ENCODE results near the gene DUSP16. TPM values are rescaled to one million over a fixed set of nuclear protein-coding genes. Genes with fewer than 3 reads are reported as not detected.
"Not testable (repeated sequence)": the region's sequence is repeated elsewhere in the genome, so short reads cannot be mapped to it uniquely, and the experiment has no call there.

DUSP16 gene
- total RNA-seq, 1 donor from 2014 or later: 19.0 TPM

- no peak for DNase-seq (ENCODE audit: extremely low read depth, low read depth, low spot score)
Measured at GRCh38 chr12:12583510-12584178, 21.0 kb upstream of the DUSP16 start.

- DNase-seq (ENCODE audit: extremely low read depth, low read depth, low spot score): no peak
Measured at GRCh38 chr12:12582895-12583303, 20.2 kb upstream of the DUSP16 start.

GRCh38 chr12:12582193-12582881 lies 19.7 kb upstream of the DUSP16 start:
- DNase-seq (ENCODE audit: extremely low read depth, low read depth, low spot score): no peak

- not testable (repeated sequence) for DNase-seq (ENCODE audit: extremely low read depth, low read depth, low spot score)
Measured at GRCh38 chr12:12580716-12581115, 18.1 kb upstream of the DUSP16 start.

GRCh38 chr12:12577786-12578185 lies 15.1 kb upstream of the DUSP16 start:
- no peak for DNase-seq (ENCODE audit: extremely low read depth, low read depth, low spot score)

GRCh38 chr12:12572659-12573058 lies 10.0 kb upstream of the DUSP16 start:
- no peak for DNase-seq (ENCODE audit: extremely low read depth, low read depth, low spot score)

GRCh38 chr12:12565971-12566370 lies 3.3 kb upstream of the DUSP16 start:
- DNase-seq (ENCODE audit: extremely low read depth, low read depth, low spot score): not testable (repeated sequence)

GRCh38 chr12:12564911-12565310 lies 2.2 kb upstream of the DUSP16 start:
- DNase-seq (ENCODE audit: extremely low read depth, low read depth, low spot score): no peak

GRCh38 chr12:12563290-12563928 lies 746 bp upstream of the DUSP16 start:
- no peak for DNase-seq (ENCODE audit: extremely low read depth, low read depth, low spot score)

GRCh38 chr12:12562016-12562483 lies 613 bp downstream of the DUSP16 start:
- no peak for DNase-seq (ENCODE audit: extremely low read depth, low read depth, low spot score)

GRCh38 chr12:12561371-12562015 lies 1.2 kb downstream of the DUSP16 start:
- no peak for DNase-seq (ENCODE audit: extremely low read depth, low read depth, low spot score)

GRCh38 chr12:12560587-12561370 lies 1.9 kb downstream of the DUSP16 start:
- DNase-seq (ENCODE audit: extremely low read depth, low read depth, low spot score): no peak

- no peak for DNase-seq (ENCODE audit: extremely low read depth, low read depth, low spot score)
Measured at GRCh38 chr12:12559719-12560296, 2.9 kb downstream of the DUSP16 start.

- no peak for DNase-seq (ENCODE audit: extremely low read depth, low read depth, low spot score)
Measured at GRCh38 chr12:12558291-12558690, 4.4 kb downstream of the DUSP16 start.

- DNase-seq (ENCODE audit: extremely low read depth, low read depth, low spot score): no peak
Measured at GRCh38 chr12:12557733-12558132, 4.9 kb downstream of the DUSP16 start.

- no peak for DNase-seq (ENCODE audit: extremely low read depth, low read depth, low spot score)
Measured at GRCh38 chr12:12555656-12556055, 7.0 kb downstream of the DUSP16 start.

- DNase-seq (ENCODE audit: extremely low read depth, low read depth, low spot score): no peak
Measured at GRCh38 chr12:12553208-12553785, 9.4 kb downstream of the DUSP16 start.

GRCh38 chr12:12551115-12551514 lies 11.5 kb downstream of the DUSP16 start:
- no peak for DNase-seq (ENCODE audit: extremely low read depth, low read depth, low spot score)

GRCh38 chr12:12550277-12550676 lies 12.4 kb downstream of the DUSP16 start:
- no peak for DNase-seq (ENCODE audit: extremely low read depth, low read depth, low spot score)

GRCh38 chr12:12549426-12549825 lies 13.2 kb downstream of the DUSP16 start:
- DNase-seq (ENCODE audit: extremely low read depth, low read depth, low spot score): no peak

Data from glomerular endothelial cell (primary cell).